Thoracic aorta (tissue), 2 donors: ENCODE data around the gene KANSL3. TPM values are rescaled to one million over a fixed set of nuclear protein-coding genes. Genes with fewer than 3 reads are reported as not detected.
A peak's percentile ranks its signal among the peaks of the same experiment; 100 is the strongest.
"Not testable (repeated sequence)": the region's sequence is repeated elsewhere in the genome, so short reads cannot be mapped to it uniquely, and the experiment has no call there.

Experiments used
- ATAC-seq: fragments of 150-250 bp; one replicate; pipeline ENCODE4 v1.8.0; 2017; ENCODE audit warnings: low read depth; ENCODE audit not compliant: insufficient number of reproducible peaks, low FRiP score
- DNase-seq: peaks from one replicate; pipeline ENCODE4 v3.0.0-alpha.2; 2020; ENCODE audit warnings: low spot score
- H3K27ac ChIP-seq, 2 donors: fragments of 200-600 bp; sonication (generic); 1 replicate in 1 of 2; 2 replicates in 1 of 2; pipeline ENCODE4 v1.5.1; 2016; ENCODE audit warnings: mild to moderate bottlenecking in 2 of 2, moderate library complexity in 2 of 2
- H3K27me3 ChIP-seq: fragments of 200-600 bp; sonication (generic); replicated peaks from 2 replicates; pipeline ENCODE4 v1.6.0; 2016; ENCODE audit warnings: mild to moderate bottlenecking; ENCODE audit not compliant: insufficient read depth
- H3K36me3 ChIP-seq: fragments of 200-600 bp; sonication (generic); one replicate; pipeline ENCODE4 v1.5.1; 2016
- H3K4me1 ChIP-seq, 2 donors: fragments of 200-600 bp; sonication (generic); 1 replicate in 1 of 2; 2 replicates in 1 of 2; pipeline versions ENCODE4 v1.5.1 to v1.6.0; 2016; ENCODE audit warnings: low read depth in 2 of 2, mild to moderate bottlenecking in 1 of 2; ENCODE audit not compliant: control insufficient read depth in 1 of 2
- H3K4me3 ChIP-seq: fragments of 200-600 bp; sonication (generic); 2 replicates; pipeline ENCODE4 v1.5.1; 2016; ENCODE audit warnings: mild to moderate bottlenecking
- H3K9me3 ChIP-seq: fragments of 200-600 bp; sonication (generic); 2 replicates; pipeline ENCODE4 v1.5.1; 2016
- total RNA-seq, 2 donors: library from RNA; depleted of rRNA; stranded (reverse); fragments of >200 nt; gene quantifications; one replicate each; pipeline versions ENCODE4 v1.1.0 to v1.2.3, GENCODE V29; 2016
- TF ChIP-seq, protein P1 (sequence below): fragments of 200-600 bp; sonication (generic); IDR thresholded peaks from one replicate; pipeline ENCODE4 v1.5.1; 2019; ENCODE audit warnings: antibody characterized with exemption

KANSL3 gene
- total RNA-seq, 2 donors from 2014 or later = 60.2 to 73.4 TPM

DNA sequence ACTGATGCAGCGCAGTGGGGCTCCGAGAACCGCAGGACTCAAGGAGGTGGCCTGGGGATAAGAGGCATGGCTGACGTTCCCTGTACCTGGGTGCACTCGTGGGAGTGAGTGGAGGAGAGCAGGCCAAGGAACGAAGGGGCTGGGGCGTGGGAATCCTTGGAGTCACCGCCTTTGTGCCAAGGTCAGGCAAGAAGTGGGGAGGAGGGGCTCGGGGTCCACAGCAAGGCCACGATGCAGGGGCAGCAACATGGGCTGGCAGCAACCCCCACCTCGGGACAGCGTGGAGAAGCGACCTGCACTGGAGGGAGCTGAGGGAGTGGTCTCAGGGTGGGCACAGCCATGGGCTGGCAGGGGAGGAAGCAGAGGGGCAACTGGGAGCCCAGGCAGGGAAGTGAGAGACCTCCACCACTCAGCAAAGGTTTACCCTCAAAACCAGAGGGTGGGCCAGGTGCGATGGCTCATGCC lies 82.9 kb downstream of the KANSL3 start:
- Histone ChIP-seq H3K4me1 (peaks cover 0 to 20% of the 10 kb centered on the region in 2 donors), H3K4me3 (no peak overlapping the region), H3K27me3 (no peaks in the 10 kb centered on the region), H3K27ac (peak overlapping the region in 1 of 2 donors; percentile 10), H3K36me3 (peaks cover 28% of the 10 kb centered on the region), H3K9me3 (no peaks in the 10 kb centered on the region)
- ATAC-seq = no peak
- no peak for DNase-seq
- TF ChIP-seq, protein P1, sequence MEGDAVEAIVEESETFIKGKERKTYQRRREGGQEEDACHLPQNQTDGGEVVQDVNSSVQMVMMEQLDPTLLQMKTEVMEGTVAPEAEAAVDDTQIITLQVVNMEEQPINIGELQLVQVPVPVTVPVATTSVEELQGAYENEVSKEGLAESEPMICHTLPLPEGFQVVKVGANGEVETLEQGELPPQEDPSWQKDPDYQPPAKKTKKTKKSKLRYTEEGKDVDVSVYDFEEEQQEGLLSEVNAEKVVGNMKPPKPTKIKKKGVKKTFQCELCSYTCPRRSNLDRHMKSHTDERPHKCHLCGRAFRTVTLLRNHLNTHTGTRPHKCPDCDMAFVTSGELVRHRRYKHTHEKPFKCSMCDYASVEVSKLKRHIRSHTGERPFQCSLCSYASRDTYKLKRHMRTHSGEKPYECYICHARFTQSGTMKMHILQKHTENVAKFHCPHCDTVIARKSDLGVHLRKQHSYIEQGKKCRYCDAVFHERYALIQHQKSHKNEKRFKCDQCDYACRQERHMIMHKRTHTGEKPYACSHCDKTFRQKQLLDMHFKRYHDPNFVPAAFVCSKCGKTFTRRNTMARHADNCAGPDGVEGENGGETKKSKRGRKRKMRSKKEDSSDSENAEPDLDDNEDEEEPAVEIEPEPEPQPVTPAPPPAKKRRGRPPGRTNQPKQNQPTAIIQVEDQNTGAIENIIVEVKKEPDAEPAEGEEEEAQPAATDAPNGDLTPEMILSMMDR = no peak

DNA sequence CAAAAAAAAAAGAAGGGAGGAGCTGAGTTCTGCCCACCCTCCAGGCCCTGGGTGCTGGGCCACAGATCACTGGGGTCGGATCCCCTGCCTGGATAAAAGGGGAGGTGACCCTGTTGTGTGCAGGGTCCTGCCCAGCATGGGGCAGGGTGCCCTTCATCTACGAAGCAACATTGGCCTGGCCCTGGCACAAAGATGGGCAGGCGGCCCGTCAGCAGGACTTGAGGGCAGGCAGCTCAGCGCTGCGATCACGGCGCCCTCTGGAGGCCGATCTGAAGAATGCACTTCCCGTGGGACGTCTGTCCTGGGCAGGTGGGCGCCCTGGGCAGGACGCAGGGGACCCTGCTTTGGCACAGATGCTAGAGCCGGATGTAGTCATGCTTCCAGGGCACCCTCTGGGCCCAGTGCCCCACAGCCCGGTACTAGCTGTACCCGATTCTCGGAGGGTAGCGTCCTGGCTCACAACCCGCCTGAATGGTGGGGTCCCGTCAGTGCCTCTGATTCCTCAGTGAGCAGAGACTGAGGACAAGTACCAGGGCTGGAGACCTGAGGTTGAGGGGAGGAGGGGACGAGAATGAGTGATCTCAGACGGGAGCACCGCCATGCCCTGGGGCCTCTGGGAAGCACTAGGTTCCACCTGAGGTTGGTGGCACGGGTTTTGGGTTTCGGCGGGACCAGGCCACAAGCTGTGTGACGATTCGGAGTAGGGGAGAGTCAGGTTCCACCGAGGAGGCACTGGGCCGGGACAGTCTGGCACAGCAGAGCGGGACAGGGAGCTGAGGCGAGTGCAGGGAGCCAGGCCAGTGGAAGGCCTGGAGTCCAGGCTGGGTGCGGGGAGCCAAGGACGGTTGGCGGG lies 83.6 kb downstream of the KANSL3 start:
- DNase-seq (no peak), ATAC-seq (peak; percentile 67)
- Histone ChIP-seq H3K9me3 (no peaks in the 10 kb centered on the region), H3K4me1 (peaks cover 0 to 24% of the 10 kb centered on the region in 2 donors), H3K36me3 (peaks cover 35% of the 10 kb centered on the region), H3K27ac (peak overlapping the region; percentile 2 to 10), H3K27me3 (no peaks in the 10 kb centered on the region), H3K4me3 (peak overlapping the region; percentile 50)
- TF ChIP-seq, protein P1 = peak; percentile 98

DNA sequence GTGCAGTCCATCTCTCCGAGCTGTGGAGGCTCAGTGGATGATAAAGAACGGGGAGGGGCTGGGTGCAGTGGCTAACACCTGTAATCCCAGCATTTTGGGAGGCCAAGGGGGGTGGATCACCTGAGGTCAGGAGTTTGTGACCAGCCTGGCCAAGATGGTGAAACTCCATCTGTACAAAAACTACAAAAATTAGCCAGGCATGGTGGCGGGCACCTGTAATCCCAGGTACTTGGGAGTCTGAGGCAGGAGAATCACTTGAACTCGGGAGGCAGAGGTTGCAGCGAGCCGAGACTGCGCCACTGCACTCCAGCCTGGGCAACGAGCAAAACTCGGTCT lies 84.2 kb downstream of the KANSL3 start:
- not testable (repeated sequence) for DNase-seq, H3K27me3 ChIP-seq, ATAC-seq, H3K9me3 ChIP-seq
- H3K4me3 ChIP-seq = peak overlapping the region; percentile 50
- H3K27ac ChIP-seq = peak overlapping the region; percentile 2 to 5
- peaks cover 41% of the 10 kb centered on the region for H3K36me3 ChIP-seq
- peaks cover 0 to 28% of the 10 kb centered on the region in 2 donors for H3K4me1 ChIP-seq

DNA sequence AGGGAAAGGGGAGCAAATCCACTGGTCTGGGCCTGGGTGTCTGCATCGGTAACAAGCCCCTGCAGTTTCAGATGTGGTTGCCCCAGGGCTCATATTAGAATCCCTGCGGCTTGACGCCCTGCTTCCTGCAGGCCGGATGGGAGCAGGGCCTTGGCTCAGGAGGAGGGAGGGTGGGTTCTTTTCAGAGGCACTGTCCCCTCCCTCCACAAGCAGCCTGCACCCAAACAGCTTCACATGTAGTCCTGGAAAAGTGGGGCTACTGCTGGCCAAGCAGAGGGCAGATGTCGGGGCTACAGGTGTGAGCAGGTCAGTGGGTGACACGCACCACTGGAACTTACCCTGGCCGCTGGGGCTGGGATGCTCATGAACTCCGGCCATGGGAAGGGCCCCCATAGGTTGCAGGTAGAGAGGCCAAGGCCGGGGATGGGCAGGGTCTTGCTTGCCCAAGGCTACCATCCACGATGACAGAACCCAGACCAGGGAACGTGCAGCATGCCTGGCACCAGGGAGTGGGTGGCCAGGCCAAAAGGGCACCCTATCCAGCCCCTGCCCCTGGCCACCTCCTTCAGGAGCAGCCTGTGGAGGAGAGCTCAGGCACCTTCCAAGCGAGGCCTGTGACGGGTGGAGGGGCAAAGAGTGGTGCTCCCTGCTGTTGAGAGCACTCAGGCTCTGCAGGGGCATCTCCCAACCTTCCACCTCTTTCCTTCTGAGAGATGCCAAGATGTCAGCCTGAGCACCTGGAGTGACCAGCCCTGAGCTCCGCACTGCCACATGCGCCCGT lies 84.7 kb downstream of the KANSL3 start:
- Histone ChIP-seq H3K27ac (peak overlapping the region in 1 of 2 donors; percentile 5), H3K27me3 (no peaks in the 10 kb centered on the region), H3K9me3 (no peaks in the 10 kb centered on the region), H3K4me1 (peaks cover under 1 to 34% of the 10 kb centered on the region in 2 donors), H3K36me3 (peaks cover 46% of the 10 kb centered on the region), H3K4me3 (no peak overlapping the region)
- ATAC-seq (no peak), DNase-seq (no peak)
- TF ChIP-seq, protein P1 = no peak

DNA sequence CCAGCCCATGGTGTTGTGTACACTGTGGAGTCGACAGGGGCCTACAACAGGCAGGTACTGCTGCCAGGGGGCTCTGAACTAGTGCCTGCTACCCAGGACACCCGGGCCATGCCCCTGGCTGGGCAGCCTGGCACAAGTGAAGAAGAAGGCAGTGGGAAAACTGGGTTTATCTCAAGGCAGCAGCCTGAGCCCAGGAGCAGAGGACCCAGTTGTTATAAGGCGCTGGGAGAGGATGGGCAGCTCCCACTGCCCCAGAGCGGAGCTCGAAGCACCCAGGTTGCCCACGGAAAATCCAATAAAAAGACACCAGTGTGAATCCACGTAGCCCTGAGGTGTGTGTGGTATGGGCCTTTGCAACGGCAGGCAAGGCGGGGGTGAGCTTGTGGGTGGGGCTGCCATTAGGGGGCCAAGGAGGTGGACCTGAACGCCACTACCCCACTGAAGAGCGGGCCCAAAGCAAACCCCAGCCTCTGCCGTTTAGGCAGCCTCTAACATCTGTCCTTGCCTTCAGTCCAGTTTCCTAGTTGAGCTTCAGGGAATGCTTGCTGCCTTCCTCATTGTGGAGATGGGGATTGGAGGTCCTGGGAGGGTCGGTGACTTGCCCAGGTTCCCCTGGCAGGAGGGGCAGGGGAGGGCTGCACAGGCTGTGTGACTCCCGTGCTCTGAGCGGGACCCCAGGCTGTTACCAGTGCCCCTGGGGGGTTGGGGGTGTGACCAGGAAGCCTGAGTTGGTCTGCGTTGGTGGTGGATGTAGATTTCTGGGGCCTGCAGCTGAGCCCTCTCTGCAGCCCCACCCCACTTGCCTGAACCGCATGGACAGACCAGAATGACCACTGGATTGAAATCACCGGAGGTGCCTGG lies 85.6 kb downstream of the KANSL3 start:
- no peaks in the 10 kb centered on the region for H3K9me3 ChIP-seq
- no peak for DNase-seq
- H3K36me3 ChIP-seq = peaks cover 49% of the 10 kb centered on the region
- no peak for ATAC-seq
- TF ChIP-seq, protein P1 = no peak
- no peaks in the 10 kb centered on the region for H3K27me3 ChIP-seq
- H3K27ac ChIP-seq = no peak overlapping the region
- H3K4me3 ChIP-seq = no peak overlapping the region
- H3K4me1 ChIP-seq = peaks cover 6 to 42% of the 10 kb centered on the region in 2 donors
